ENCODE results near the gene NSMF.

NSMF gene

DNA sequence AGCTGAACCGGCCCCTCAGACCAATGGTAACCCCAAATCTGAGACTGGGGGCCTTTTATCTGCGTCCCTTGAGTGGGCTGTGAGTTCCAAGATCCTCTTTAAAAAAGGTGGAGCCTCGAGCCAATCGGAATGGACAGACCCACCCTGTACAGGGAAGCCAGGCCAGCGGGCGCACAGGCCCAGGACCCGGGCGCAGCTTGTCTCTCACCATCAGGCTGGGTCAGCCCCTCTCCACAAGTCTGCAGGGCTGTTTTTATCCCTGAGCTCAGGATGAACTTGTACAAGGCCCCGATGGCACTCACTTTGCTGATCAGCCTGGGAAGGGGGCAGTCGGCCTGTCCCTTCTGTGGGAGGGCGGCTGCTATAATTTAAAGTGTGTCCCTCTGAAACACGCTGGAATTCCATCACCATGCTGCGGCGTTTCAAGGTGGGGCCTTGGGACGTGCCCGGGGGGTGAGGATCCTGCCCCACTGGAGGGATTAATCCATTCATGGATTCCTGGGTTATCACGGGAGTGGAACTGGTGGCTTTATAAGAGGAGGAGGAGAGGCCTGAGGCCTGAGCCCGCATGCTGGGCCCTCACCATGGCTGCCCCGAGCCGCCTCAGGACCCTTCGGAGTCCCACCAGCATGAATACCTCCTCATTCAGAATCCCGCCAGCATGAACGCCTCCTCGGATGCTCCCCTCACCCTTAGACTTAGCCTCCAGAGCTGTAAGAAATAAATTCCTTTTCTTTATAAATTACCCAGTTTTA lies 50.3 kb downstream of the NSMF start:
- no peak for DNase-seq

DNA sequence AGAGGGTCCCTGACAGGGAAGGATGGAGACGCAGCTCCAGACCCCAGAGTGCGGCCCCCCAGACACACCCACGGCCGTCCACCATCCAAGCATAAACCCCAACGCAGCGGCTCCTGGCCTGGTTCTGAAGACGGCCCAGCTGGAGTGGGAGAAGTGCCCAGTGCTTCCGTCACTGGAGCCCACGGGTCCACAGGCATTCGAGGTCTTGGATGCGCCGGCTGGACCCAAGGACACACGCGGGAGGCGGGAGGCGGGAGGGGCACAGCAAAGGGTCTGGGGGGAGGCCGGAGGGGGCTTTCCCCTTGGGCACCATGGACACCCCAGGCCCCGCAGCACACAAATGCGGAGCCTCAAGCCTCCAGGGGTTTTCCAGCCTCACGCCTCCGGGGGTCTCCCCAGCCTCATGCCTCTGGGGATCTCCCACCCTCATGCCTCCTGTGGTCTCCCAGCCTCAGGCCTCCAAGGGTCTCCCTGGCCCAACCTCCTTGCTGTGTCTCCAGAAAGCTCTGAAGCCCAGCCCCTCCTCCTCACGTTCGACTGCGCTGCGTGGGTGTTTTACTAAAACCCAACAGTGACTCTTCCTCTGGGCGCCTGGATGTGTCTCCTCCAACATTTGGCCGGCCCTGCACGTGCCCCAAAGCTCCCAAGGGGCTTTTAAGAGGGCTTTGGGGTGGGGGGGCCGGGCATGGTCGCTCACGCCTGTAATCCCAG lies 51.4 kb downstream of the NSMF start:
- no peak for DNase-seq

DNA sequence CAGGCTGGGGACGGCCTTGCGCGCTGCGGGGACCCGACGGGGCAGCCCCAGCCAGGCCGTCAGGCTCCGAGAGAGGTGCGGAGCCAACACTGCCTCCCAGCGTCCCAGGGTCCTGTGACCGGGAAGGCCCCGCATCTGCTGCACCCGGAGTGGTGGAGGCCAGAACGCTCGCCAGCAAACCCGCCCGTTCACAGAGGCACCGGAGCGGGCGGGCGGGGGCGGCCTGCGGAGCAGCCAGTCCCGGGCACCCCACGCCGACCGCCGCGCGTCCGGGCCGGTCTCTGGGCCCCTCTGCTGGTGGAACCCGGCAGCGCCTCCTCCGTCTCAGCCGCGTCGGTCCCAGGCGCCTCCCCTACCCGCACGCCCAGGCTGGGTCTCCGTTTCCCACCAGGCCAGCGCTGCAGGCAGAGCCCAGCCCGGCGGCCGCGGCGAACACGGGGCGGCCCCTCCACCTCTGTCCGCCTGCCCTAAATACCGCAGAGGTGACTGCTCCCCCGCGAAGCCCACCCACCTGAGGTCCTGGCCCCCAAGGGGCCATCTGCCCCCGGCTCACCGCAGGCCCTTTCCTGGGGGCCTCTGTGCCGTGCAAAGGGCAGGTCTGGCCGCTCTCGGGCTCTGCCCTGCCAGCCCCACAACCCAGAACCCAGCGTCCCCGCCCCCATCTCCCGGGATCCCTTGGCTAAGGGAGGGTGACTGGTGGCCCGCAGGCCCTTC lies 52.1 kb downstream of the NSMF start:
- no peak for DNase-seq

DNA sequence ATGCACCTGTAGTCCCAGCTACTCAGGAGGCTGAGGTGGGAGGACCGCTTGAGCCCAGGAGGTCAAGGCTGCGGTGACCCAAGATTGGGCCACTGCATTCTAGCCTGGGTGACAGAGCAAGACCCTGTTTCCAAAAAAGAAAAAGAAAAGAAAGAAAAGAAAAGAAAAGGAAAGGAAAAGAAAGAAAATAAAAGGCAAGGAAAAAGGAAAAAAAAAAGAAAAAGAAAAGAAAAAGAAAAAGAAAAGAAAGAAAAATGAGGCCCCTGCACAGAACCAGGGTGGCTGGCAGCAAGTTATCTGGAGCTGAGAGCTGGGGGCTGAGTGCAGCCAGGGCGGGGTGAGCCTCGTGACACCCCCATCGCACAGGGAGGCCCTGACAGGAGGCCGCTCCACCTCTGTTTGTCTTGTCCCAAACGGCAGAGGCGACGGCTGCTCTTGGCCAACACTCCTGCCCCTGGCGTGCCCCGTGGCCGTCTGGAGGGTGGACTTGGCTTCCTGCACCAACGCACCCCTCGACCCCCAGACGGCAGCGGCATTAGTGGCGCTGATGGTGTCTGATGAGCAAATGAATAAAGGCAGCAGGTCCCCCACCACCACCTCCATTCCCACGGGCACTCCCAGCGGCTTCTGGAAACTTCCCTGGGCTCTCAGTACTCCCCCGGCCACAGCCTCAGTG lies 52.9 kb downstream of the NSMF start:
- DNase-seq, result no peak

DNA sequence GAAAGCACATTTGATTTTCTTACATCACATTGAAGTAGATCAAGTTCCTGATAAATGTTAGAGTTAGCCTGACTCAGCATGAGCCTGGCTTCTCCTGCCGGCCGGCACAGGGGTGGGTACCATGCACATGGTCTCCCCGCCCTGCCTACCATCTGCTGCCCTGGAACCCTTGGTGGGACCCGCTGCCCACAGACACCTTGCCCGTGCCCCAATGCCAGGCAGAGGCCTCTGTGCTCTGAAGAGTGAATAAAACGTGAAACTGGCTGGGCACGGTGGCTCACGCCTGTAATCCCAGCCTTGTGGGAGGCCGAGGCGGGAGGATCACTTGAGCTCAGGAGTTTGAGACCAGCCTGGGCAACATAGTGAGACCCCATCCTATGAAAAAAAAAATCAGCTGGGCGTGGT lies 53.5 kb downstream of the NSMF start:
- DNase-seq, result no peak

DNA sequence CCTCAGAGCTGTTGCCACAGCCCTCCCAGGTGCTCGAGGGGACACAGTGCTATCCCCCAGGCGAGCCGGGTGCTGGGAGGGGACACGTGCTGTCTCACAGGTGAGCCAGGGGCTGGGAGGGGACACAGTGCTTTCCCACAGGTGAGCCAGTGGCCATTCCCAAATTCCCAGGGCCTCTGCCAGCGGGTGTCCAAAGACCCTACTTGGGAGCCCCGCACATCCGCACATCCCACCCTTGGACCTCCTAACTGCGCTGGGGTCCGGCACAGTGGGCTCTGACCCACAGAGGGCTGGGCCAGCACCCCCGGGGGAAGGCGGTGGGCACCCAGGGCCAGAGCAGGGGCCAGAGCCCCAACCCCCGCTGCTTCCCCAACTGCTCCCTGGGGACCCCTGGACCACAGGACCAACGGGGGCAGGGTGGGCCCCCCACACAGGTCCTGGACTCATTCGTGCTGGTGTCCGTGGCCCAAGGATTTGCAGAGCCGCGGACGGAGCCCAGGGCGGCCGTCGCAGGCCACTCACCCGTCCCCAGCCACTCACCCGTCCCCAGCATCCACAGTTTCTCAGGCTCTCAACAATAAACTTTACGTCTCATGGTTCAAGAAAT lies 54.1 kb downstream of the NSMF start:
- DNase-seq, result no peak

DNA sequence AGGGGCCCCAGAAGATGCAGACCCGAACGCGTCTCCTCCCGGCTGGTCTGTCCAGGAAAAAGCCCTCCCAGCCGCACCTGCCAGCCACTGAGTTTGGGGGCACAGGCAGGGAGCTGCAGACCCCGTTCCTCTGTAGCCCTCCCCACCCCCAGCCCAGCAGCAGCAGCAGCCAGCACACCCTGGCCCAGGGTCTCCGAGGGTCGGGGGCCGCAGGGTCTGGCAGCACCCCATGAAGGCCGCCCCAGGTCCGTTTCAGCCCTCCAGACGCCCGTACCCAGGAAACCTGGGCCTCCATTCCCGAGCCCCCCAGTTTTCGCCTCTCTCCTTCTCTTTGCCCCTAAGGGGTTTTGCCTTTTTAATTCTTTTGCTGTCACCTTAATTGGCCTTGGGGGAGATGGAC lies 55.9 kb downstream of the NSMF start:
- DNase-seq, result no peak

DNA sequence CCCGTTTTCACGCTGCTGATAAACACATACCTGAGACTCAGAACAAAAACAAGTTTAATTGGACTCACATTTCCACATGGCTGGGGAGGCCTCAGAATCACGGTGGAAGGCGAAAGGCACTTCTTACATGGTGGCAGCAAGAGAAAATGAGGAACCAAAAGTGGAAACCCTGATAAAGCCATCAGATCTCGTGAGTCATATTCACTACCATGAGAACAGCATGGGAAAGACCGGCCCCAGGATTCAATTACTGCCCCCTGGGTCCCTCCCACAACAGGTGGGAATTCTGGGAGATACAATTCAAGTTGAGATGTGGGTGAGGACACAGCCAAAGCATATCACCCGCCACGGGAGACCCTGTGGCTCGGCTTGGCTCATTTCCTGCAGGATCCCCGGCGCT lies 56.4 kb downstream of the NSMF start:
- no peak for DNase-seq

DNA sequence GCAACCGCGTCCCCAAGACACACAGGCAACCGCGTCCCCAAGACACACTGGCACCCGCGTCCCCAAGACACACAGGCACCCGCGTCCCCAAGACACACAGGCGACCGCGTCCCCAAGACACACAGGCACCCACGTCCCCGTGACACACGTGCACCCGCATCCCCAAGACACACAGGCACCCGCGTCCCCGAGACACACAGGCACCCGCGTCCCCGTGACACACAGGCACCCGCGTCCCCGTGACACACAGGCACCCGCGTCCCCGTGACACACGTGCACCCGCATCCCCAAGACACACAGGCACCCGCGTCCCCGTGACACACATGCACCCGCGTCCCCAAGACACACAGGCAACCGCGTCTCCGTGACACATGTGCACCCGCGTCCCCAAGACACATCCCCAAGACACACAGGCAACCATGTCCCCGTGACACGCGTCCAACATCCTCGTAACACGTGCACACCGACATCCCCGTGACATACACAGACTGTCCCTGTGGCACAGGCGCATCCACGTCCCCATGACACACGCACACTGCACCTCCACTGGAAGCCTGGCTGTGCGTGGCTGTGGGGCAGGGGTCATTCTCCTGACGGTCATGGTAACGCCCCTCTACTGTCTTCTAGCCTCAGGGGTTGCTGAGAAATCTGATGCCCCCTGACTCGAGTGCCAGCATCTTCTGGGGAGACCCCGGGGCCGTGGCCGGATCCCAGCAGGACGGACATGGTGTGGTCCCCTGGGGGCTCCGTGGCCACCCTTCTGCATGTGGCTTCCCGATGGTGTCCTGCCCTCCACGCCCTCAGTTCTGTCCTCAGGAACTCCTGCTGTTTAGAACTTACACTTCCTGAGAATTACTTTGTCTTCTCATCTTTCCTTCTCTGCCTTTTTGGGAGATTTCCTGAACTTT lies 60.3 kb downstream of the NSMF start:
- no peak for DNase-seq

DNA sequence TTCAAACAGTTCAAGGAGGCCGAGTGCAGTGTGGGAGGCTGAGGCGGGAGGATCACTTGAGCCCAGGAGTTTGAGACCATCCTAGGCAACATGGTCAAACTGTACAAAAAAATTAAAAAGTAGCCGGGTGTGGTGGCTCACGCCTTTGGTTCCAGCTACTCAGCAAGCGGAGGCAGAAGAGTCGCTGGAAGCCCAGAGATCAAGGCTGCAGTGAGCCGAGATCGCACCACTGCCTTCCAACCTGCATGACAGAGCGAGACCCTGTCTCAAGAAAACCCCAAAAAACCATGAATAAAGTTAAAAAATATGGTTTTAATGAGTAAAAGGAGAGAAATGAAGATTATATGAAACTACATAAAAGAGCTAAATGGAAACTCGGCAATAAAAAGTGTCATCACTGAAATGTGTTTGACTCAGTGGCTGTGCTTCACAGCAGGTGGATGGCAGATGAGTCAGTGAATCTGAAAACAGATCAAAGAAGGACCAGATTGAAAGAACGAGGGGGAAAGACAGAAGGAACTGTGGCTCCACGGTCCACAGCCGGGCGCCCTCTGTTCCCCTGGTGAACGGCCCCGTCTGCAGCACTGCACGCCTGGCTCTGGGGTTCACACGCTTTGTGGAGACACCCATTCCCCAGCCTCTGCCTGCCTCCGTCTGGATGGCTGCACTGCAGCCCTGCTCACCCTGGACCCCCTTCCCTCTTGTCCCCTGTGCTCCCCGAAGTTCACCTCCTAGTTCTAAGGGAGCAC lies 61.3 kb downstream of the NSMF start:
- no peak for DNase-seq
